RPMI7951 (cell line): Measurements from ENCODE around the gene UCHL3. TPM values are rescaled to one million over a fixed set of nuclear protein-coding genes. Genes with fewer than 3 reads are reported as not detected.

ENCODE experiments used
- DNase-seq: peaks from one replicate; pipeline ENCODE4 v3.0.0-alpha.2; 2012; ENCODE audit warnings: low read depth
- total RNA-seq: library from RNA; depleted of rRNA; stranded (reverse); fragments of >200 nt; shearing (Covaris generic); gene quantifications from 2 replicates; pipeline ENCODE4 v1.2.3, GENCODE V29; 2014; rRNA removed

The UCHL3 gene
- total RNA-seq, 1 experiment from 2014 or later = 56.6 TPM

DNA sequence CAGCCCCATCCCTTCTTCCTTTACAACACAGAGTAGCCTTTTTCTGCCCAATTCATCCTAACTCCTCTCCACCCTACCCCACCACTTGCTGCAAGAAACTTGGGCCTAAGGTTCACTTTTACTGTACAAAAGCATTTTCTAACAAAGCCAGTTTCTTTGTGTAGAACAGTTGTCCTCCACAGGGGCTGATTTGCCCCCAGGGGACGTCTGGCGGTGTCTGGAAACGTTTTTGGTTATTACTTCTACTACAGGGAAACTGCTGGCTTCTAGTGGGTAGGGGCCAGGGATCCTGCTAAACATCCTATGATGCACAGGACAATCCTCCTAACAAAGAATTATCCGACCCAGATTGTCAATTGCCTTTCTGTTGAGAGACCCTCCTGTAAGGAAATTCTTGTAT is 79.2 kb downstream of the UCHL3 start:
- DNase-seq = no peak

DNA sequence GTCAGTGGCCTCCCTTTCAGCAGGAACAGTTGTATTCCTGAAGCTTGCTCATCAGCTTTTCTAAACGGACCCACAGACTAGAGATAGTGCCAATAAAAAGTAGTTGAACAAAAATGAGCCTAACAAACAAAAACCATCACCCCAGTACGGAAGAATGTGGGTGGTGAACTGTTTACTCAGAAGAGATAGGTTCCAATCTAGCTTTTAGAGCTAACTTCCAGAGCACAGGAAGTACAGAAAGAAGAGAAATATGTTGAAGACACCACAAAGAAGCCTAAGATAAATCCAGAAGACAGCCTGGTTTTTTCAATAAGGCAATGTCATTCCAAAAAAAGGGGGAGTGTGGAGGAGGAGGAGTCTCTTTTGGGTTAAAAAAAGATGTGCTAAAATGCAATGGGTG is 83.7 kb downstream of the UCHL3 start:
- peak; percentile 84 for DNase-seq

DNA sequence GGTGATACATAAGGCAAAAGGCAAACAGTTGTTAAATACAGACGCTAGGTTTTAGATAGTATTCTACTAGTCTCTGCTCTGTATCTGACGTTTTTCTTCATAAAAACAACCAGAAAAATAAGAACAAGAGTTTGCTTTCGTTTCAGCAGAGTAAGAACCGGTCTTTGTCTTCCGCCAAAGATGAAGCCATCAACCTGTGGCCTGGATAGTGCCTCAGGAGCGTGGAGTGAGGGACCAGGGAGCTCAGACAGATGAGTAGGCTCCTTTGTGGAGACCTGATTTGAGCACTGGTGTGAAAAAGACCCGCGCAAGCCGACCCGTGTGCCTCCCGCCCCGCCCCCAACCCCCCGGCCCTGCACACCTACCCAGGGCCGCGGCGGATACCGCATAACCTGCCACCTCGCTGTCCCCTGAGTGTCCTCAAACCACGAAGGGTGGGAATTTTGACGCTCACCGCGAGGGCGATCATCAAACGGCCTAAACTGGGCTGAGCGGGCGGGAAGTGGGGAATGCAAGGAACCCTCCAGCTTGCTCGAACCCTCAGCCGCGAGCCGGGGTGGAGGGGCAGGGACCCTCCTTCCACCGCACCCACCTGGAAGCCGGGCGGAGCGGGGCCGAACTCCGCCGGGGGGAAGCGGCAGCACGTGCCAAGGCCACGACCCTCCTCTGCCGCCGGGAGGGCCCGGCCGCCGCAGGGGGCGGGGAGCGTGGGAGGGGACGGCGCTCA is 85.7 kb downstream of the UCHL3 start:
- no peak for DNase-seq

DNA sequence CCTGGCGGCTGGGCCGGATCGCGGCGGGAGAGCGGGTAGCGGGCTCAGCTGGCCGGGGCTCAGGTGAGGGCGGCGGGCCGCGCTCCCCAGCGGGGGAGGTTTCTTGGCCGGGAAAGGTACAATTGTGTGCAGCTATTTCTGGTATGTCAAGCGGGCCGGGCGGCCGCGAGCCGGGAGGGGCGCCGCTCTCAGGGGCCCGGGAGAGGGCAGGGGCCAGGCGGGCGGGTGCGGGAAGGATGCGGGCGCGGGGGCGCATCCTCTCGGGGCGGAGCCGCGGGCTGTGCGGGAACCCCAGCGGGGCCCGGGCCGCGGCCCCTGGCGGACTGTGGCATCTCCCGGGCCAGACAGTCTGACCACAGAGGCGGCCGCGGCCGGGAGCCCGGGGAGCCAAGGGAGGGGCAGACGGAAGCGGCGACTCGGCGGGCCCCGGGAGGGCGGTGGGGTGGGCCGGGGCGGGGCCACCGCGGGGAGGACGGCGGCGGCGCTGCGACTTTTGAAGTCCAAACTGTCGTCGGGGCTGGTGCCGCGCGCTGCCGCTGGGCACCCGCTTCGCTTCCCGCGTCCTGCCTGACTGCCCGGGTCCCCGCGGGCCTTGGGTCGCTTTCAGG is 86.3 kb downstream of the UCHL3 start, which contains the start of gene LMO7:
LMO7 (plus strand) TSS at position 503 of the 608 bp plus-strand sequence. CDS start 328 bp downstream, outside the sequence.
- peak; percentile 76 for DNase-seq

DNA sequence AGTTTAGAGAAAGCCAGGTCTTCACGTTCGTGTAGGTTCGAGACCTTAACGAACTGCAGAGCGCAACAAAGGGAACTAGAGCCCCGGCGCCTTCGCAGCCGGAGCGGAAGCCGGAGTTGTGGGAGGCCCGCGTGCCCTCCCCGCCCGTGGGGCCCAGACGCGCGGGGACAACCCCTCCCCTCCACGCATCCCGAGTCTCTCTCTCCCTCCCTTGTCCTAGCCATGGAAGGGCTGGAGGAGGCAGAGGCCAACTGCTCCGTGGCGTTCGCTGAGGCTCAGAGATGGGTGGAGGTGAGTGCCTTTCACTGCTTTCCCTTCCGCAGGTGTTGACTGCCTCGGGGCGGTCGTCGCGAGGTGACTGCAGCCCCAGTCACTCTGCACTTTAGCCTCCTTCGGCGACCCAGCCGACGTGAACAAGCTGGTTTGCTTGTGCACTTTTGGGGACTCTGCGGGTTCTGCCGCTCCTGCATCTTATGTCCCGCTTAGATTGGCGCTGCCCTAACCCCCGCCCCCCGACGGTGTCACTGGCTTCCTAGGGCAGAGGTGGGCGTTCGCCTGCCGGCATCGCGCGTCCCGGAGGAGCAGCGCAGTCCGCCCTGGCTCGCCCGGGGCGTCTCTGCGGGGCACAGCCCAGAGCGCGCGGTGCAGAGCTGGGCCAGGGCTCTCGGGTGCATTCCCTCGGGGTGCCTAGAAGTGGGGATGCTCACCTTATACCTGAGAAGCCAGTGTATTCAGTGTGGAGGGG is 87.0 kb downstream of the UCHL3 start:
- DNase-seq = peak; percentile 47

DNA sequence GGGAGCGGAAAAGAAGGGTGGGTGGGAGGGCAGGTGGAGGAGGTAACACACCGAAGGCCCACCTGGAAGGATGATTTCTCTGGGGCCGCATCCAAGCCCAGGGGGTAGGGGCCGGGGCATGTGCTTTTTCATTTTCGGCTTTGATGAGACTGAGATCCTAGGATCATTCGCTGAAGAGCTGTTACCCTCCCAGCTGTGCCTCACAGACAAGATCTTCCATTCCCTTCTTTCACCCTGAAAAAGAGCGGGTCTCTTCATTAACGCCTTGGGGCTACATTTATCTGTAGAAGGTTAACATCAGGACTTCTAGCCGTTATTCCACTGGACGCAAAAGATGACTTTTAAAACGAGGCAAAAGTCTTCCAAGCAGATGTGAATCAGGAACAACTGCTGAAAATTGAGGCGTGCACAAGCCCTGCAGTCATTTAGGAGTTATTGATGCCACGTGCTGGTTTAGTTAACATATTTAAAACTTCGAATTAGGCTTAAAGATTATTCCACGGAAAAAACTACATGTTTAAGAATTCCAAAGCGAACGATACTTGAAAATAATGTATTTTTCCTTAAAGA is 87.7 kb downstream of the UCHL3 start:
- no peak for DNase-seq

DNA sequence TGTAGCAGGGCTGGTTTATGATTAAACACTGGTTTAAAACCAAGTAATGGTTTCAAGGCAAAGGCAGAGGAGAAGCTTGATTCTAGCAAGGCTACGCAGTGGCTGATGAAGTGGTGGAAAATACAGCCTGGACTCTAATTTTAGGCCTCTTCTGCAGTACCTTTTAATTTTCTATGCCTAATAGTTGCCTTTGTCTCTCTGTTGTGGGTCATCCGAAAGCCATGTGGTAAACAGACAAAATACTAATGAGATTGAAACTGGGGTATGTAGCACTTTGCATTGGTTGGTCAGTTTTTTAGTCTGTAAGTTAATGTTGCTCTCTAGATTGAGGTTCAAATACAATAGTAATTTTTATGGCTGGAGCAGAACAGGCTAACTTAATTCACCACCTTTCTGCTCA is 89.9 kb downstream of the UCHL3 start:
- no peak for DNase-seq

DNA sequence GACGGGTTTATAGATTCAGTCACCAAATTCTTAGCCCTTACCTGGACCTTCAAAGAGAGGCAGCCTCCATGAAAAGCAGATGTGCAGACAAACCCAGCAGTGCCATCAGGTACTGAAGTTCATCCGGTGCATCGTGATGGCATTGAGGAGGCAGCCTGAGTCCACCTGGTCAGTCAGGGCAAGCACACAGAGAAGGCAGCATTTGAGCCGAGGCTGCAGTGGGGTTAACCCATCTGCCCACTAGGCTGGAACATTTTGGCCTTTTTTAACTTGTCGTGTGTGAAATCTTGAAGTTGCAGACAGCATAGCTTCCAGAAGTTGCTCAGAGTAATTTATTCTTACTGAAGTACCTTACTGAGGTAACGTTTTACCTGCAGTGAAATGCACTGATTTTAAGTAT is 91.4 kb downstream of the UCHL3 start:
- DNase-seq = no peak

DNA sequence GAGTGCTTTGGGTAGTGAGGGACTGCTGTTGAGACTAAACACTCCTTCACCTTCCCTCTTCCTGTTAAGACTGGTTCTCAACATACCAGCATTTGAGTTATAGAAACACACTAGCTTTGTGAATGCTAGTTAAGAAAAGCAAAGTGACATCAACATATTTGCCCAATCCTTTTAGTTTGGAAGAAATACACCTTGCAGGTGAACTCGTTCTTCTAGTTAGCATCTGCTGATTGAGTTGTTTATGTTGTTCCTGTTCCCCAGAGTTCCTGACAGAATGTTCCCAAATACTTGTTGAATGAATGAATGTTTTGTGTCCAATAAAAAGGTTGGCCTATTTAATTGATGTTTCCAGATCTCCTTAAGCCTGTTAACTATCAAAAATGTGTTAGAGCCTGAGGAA is 93.6 kb downstream of the UCHL3 start:
- no peak for DNase-seq

DNA sequence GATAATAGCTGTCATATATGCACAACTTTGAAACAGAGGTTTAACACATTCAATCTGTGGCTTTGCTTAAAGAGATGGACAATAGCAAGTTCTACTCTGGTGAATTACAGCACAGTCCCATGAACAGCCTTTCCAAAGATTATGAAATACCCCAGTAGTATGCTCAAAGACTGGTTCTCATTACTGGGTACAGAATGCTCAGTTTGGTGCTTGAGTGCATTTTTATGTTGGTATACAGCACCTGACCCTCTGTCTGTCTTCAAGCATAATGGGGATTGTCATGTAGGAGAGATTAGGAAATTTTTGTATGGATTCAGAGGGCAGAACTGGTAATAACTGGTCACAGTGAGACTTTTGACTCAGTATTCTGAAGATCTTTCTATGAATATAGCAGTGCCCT is 94.1 kb downstream of the UCHL3 start:
- DNase-seq = no peak

DNA sequence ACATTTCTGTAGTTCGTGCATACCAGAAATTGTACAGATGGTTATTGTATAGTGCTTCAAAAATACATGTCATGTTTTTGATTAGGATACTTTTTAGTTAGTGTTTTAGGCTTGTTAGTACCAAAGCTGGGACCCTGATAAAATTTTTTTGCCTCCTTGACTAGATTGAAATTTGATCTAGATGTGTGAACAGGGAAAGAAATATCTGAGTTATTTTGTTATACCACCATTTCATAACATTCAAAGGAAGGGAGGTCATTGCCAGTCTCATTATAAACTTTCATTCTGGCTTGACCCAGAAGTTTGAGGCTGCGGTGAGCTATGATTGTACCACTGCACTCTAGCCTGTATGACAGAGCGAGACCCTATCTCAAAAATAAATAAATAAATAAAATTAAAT is 95.5 kb downstream of the UCHL3 start:
- no peak for DNase-seq

DNA sequence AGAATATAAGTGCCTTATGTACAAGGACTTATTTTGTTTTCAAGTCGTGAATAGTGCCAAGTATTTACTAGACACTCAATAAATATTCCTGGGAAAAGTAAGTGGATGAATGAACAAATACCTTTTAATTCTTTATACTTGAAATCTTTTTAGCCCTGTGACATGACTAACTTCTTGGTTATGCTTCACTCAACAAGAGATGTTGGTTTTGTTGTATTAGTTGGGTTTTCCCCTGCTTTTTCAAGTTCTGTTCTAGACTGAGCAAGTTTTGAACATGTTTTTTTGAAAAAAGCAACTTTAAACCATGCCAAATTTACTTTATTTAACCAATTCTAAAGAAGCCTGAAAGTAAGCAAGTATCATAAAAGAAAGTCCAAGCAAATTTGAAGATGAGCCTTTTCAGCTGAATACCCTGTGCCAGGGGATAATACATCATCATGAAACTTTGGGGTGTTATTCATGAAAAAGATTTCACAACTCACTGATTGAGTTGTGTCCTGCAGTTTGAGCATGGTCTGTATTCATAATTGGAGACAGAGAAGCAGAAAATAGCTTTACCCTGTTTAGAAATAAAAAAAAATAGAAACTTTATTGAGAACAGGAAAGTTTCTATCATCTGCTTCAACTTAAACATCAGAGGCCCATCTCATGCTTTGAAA is 97.7 kb downstream of the UCHL3 start:
- no peak for DNase-seq

DNA sequence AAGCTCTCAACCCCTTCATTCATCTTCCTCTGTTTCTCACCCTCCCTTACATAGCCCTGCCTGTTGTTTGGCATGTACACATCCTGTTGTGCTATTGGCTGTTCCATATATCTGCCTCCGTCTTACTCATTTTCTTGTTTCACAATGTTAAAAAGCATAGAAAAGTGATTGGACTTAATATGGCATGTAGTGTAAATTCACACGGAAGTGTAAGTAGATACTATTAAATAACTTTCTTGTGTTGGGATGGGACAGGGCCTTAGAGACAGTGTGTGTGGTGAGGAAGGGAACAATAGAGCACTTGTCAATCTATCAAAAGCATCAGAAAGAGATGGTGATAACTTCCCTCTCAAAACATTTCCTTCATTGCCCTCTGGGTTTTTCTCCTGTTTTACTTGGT is 98.9 kb downstream of the UCHL3 start:
- no peak for DNase-seq

DNA sequence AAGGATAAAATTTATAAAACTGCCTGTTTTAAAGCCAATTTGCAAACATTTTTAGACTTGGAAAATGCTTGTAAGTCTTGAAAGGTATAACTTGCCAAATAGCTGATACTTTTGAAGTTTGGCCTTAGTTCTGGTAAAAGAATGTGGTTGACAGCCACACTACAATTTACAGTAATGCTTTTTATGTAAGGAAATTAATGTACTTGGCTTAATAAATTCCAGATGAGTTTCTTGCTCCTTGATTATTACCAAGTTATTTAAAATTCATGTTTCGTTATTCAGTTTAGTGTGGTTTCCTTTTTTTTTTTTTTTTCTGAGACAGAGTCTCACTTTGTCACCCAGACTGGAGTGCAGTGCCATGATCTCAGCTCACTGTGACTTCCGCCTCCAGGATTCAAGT is 101.4 kb downstream of the UCHL3 start:
- no peak for DNase-seq

DNA sequence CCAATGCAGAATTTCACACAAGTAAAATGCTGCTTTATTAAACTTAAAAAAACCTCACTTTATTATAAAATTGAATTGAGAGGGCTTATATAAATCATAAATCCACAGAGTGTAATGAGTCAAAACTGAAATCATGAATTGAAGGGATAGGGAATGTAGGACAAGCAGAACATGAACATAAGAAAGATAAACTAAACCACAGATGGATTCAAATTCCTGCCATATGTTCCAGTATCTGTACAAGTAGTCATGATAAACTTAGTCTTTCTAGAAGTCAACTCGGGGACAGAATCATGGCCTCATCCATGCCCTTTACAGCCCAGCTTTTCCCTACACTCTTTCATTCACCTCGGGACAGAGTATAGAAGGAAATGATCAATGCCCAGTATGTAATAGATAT is 103.1 kb downstream of the UCHL3 start:
- DNase-seq = no peak

Other genes starting within 250 kb of the UCHL3 start
- 12.2 and 16.7 TPM in 2 replicates for gene TBC1D4, start 67.6 kb upstream of the UCHL3 start, total RNA-seq
- 85.5 and 101 TPM in 2 replicates for gene COMMD6, start 11.9 kb upstream of the UCHL3 start, total RNA-seq
- 73.7 and 92.4 TPM in 2 replicates for gene LMO7, start 86.5 kb downstream of the UCHL3 start, total RNA-seq